GM15510 (cell line): Measurements from ENCODE around the gene MAB21L3.

Experiments
- POLR2A ChIP-seq: IDR thresholded peaks from 3 replicates; pipeline ENCODE4 v1.6.1; 2011; ENCODE audit warnings: borderline replicate concordance; ENCODE audit not compliant: insufficient read length; ENCODE audit errors: extremely low read depth

MAB21L3 gene

DNA sequence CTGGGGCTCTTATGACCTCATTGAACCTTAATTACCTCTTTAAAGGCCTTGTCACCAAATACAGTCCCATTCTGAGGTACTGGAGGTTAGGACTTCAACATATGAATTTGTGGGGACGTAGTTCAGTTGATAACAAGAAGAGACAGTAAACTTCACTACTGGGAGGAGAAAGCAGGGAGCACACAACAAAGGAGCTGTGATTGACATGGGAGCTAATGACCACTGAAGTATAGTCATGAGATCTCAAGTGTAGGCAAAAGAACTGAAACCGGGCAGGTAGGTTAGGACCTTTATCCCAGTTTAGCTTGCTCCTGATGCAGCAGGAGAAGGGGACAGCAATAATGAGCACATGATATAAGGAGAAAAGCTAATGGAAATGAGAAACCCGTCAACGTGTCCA lies 11.8 kb upstream of the MAB21L3 start:
- TF ChIP-seq POLR2A, result no peak

- no peak for TF ChIP-seq POLR2A
Measured at GRCh38 chr1:116099919-116100318, 11.3 kb upstream of the MAB21L3 start.

- TF ChIP-seq POLR2A, result no peak
Measured at GRCh38 chr1:116104667-116105066, 6.5 kb upstream of the MAB21L3 start.

DNA sequence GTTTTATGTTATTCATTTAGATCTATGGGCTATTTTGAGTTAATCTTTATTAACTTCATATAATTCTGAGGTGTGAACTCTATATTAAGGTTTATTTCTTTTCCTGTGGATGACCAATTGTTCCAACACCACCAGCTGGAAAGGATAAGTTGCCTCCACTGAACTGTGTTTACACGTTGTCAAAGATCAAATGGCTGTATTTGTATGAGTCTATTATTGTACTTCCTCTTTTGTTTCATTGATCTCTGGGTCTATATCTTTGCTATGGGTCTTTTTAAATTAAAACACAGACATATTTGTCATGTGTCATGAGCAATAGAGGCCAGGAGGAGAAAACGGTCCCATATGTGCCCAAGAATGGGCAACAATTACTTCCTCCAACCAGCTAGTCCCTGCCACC lies 5.2 kb upstream of the MAB21L3 start:
- no peak for TF ChIP-seq POLR2A

DNA sequence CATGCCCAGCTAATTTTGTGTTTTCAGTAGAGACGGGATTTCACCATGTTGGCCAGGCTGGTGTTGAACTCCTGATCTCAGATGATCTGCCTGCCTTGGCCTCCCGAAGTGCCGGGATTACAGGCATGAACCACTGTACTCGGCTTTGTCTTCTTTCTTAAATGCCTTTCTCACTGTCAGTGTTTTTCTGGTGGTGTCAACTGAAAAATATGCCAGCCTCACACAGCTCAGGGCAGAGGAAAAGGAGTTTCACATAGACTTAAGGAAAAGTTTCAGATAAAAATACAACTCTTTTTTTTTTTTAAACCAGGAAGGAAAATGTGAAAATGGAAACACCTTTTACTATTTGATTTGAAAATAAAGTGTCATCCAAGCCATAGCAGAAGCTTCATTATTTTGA lies 4.6 kb upstream of the MAB21L3 start:
- no peak for TF ChIP-seq POLR2A

DNA sequence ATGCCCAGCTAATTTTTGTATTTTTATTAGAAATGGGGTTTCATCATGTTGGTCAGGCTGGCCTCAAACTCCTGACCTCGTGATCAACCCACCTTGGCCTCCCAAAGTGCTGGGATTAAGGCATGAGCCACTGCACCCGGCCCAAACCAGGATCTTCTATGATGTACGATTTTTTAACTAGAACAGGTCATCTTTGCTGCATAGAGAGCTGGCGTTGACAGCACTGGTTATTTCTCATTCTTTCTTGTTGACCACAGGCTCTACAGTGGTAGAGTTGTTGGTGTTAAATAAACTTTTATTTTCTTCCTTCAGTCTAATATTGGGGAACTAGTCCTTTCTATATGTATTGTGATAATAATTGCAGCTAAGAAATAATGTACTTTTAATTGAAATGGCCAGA lies 3.8 kb upstream of the MAB21L3 start:
- no peak for TF ChIP-seq POLR2A

DNA sequence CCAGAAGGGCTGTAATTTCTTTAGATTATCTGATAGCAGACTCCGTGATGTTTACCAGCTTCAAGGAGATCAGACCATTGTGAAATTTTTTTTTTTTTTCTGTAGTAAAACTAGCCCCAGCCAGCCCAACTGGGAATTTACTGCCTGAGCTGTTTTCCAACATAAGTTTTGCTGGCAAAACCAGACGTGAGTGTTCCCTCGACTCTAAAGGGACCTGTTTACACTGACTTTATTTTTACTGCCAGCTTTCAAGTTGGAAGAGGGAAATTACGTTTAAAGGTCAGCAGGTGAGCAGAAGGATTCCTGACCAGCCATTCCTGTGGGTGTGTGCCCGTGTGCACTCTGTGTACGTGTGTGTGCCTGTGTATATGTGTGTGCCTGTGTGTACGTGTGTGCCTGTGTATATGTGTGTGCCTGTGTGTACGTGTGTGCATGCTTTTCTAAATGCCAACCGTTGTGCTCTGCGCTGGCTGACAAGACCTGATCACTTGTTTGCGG lies 374 bp downstream of the MAB21L3 start:
- no peak for TF ChIP-seq POLR2A

- TF ChIP-seq POLR2A, result no peak
Measured at GRCh38 chr1:116112388-116113140, 1.4 kb downstream of the MAB21L3 start.

GRCh38 chr1:116113615-116114014 lies 2.4 kb downstream of the MAB21L3 start:
- TF ChIP-seq POLR2A, result no peak

DNA sequence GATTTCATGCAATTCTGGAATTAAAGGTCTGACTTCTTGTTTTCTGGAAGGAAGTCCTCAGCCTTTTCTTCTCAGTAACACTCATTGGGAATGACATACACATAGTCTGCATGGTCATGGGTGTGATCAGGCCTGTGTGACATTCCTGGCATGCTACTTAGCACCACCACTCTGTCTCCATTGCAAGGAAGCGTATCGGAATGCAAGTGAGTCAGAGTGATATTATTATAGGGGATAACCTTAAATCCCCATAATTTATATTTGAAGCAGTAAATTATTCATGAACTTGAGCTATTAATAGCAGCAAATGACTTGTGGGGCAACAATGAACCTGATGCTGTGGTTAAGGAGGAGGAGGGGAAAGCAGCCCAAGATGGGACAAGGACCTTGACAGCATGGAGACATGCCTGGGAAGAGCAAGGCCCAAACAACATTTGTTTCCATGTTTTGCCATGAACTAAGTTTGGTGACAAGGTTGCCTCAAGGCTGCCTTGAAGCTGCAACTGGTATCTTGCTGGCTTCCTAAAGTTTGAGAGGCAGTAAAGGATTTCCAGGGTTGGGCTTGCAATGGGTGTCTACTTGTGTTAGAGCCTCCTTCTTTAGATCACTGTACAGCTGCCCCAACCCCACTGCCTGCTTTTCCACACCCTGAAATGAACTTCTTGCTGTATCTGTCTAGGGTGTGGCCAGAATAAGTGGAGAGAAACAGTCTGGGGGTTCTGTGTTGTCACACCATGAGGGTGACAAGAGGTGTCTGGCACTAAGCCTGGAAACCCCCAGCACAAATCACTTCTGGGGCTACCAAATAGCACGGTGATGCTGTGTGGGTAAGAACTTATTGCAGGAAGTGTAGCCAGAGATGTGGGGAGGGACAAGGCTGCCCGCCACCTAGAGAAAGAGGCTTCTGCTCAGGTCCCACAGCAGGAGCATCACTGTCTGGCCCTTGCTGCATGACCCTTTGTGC lies 4.6 kb downstream of the MAB21L3 start:
- TF ChIP-seq POLR2A, result no peak

GRCh38 chr1:116118471-116118870 lies 7.3 kb downstream of the MAB21L3 start:
- TF ChIP-seq POLR2A, result no peak

GRCh38 chr1:116119876-116120275 lies 8.7 kb downstream of the MAB21L3 start:
- TF ChIP-seq POLR2A, result no peak

GRCh38 chr1:116122955-116123757 lies 12.0 kb downstream of the MAB21L3 start:
- TF ChIP-seq POLR2A, result no peak

GRCh38 chr1:116123837-116124533 lies 12.8 kb downstream of the MAB21L3 start:
- no peak for TF ChIP-seq POLR2A
